ENCODE data around the gene FNBP1L.

GRCh38 chr1:93533677-93534076, 85.8 kb downstream of the FNBP1L start:
- TF ChIP-seq CTCF (IDR thresholded peaks at IDR 0.05) (no peak), POLR2A (IDR thresholded peaks at IDR 0.05) (no peak)

All from testis (tissue), 2 donors.